H1 (cell line): ENCODE results near the gene MBD3. TPM values are rescaled to one million over a fixed set of nuclear protein-coding genes. Genes with fewer than 3 reads are reported as not detected.

Experiments used
- BCL11A ChIP-seq, 2 experiments: IDR thresholded peaks; one replicate each; pipeline ENCODE4 v1.6.1; 2011; ENCODE audit warnings: low read depth in 2 of 2, low read length in 2 of 2, mild to moderate bottlenecking in 2 of 2
- CHD2 ChIP-seq: IDR thresholded peaks from 2 replicates; pipeline ENCODE4 v1.6.1; 2012; ENCODE audit warnings: low read length, improper control_type of control experiment
- CTBP2 ChIP-seq: IDR thresholded peaks from 2 replicates; pipeline ENCODE4 v1.7.0; 2011; ENCODE audit warnings: borderline replicate concordance, mild to moderate bottlenecking, moderate library complexity, mixed read lengths, low read length; ENCODE audit not compliant: insufficient read depth, insufficient read length
- HDAC2 ChIP-seq, 2 experiments: fragments of 300-600 bp in 1 of 2; sonication (generic) in 1 of 2; IDR thresholded peaks; 2 replicates each; pipeline ENCODE4 v1.6.1; 2011 to 2012; ENCODE audit warnings: low read depth in 2 of 2, low read length in 2 of 2, mild to moderate bottlenecking in 2 of 2, moderate library complexity in 2 of 2, borderline replicate concordance in 1 of 2, inconsistent platforms in 1 of 2
- KDM5A ChIP-seq: fragments of 200-600 bp; IDR thresholded peaks from 2 replicates; pipeline ENCODE4 v1.7.1; 2012; ENCODE audit warnings: mild to moderate bottlenecking, low read length, inconsistent platforms, mixed read lengths
- NRF1 ChIP-seq: IDR thresholded peaks from 2 replicates; pipeline ENCODE4 v1.6.1; 2011; ENCODE audit warnings: mild to moderate bottlenecking, low read depth, low read length, improper control_type of control experiment
- POU5F1 ChIP-seq: IDR thresholded peaks from 2 replicates; pipeline ENCODE4 v1.6.1; 2011; ENCODE audit warnings: low read depth, mild to moderate bottlenecking, low read length, moderate library complexity
- RAD21 ChIP-seq, 2 experiments: IDR thresholded peaks in 1 of 2; conservative IDR thresholded peaks in 1 of 2; 2 replicates each; pipeline ENCODE4 v1.6.1; 2011; ENCODE audit warnings: low read depth in 2 of 2, low read length in 2 of 2, improper control_type of control experiment in 1 of 2, inconsistent platforms in 1 of 2, mild to moderate bottlenecking in 1 of 2, moderate library complexity in 1 of 2
- SIX5 ChIP-seq: IDR thresholded peaks from 2 replicates; pipeline ENCODE4 v1.6.1; 2011; ENCODE audit warnings: mild to moderate bottlenecking, low read depth, low read length
- ZNF274 ChIP-seq: IDR thresholded peaks from 2 replicates; pipeline ENCODE4 v1.7.0; 2012; ENCODE audit warnings: low read length, borderline replicate concordance; ENCODE audit errors: extremely low read depth
- polyA plus RNA-seq, 7 experiments: library from polyadenylated mRNA; depleted of rRNA in 3 of 7; stranded (reverse) in 5 of 7; unstranded in 2 of 7; fragments of >200 nt in 5 of 7; fragments of 200-250 nt in 2 of 7; gene quantifications; 1 replicate in 5 of 7; 2 replicates in 1 of 7; 4 replicates in 1 of 7; pipeline versions ENCODE4 v1.2.1 to v1.2.3, GENCODE V29; 2011 to 2013; ENCODE audit warnings: missing spikeins in 2 of 7, mixed read lengths in 2 of 7
- total RNA-seq: library from RNA; stranded (reverse); fragmentation: NEBNext Ultra II Directional; extraction: Animal tissue kit (Norgen Biotek cat#: 25700); gene quantifications from 2 replicates; pipeline ENCODE4 v1.2.1, GENCODE V29; 2021
- TF ChIP-seq, protein P1 (sequence below): IDR thresholded peaks from 2 replicates; pipeline ENCODE4 v1.6.1; 2011; ENCODE audit warnings: low read depth, mild to moderate bottlenecking, low read length; ENCODE audit not compliant: insufficient read depth

The MBD3 gene
- total and polyA plus RNA-seq, 2 of the 8 experiments (the other 6 are each of a cell fraction or from before 2014, with no cell fraction given), result 88.2 to 110 TPM

- TF ChIP-seq CTBP2 (no peak), CHD2 (no peak), HDAC2 (IDR thresholded peaks at IDR 0.05; ENCODE audit: borderline replicate concordance in 1 of 2, low read depth in 2 of 2, low read length in 2 of 2) (no peak), KDM5A (no peak), POU5F1 (no peak), NRF1 (no peak), SIX5 (no peak), BCL11A (IDR thresholded peaks at IDR 0.05; ENCODE audit: low read depth in 2 of 2, low read length in 2 of 2) (no peak), RAD21 (IDR thresholded peaks at IDR 0.05 in 1 of 2, conservative IDR thresholded peaks at IDR 0.05 in 1 of 2; ENCODE audit: low read depth in 2 of 2, low read length in 2 of 2) (no peak), ZNF274 (no peak)
- TF ChIP-seq, protein P1, sequence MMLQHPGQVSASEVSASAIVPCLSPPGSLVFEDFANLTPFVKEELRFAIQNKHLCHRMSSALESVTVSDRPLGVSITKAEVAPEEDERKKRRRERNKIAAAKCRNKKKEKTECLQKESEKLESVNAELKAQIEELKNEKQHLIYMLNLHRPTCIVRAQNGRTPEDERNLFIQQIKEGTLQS, result no peak
These were observed 11.7 kb downstream of the MBD3 start (continued) for GRCh38 chr19:1580957-1581356.
